Naive thymus-derived CD4-positive, alpha-beta T cell (primary cell): ENCODE data around the gene MAP2K7. TPM values are rescaled to one million over a fixed set of nuclear protein-coding genes. Genes with fewer than 3 reads are reported as not detected.
A peak's percentile ranks its signal among the peaks of the same experiment; 100 is the strongest.

Experiments
- ATAC-seq: fragments of 150-1000 bp; cut with Tn5 transposase; 2 replicates; pipeline ENCODE4 v1.10.0; 2021; ENCODE audit warnings: mild to moderate bottlenecking, moderate library complexity
- CTCF ChIA-PET: fragments of 350-600 bp; sonication (Branson Sonifier 250); formaldehyde crosslinking; loops from one replicate; lab custom pipeline; 2021; ENCODE audit warnings: antibody characterized with exemption; lab: Charles Lee
- POLR2A ChIA-PET: fragments of 350-600 bp; sonication (Branson Sonifier 250); formaldehyde crosslinking; loops from one replicate; lab custom pipeline; 2021; ENCODE audit warnings: antibody characterized with exemption, inconsistent platforms; lab: Charles Lee
- DNase-seq, 9 donors: peaks; one replicate each; pipeline versions ENCODE4 v3.0.0 to v3.0.0-alpha.2; 2020 to 2022; ENCODE audit warnings: mixed read lengths in 1 of 9
- H3K27ac ChIP-seq: one replicate; pipeline ENCODE4 v1.7.0; 2013; ENCODE audit warnings: mild to moderate bottlenecking, low read depth, low read length, moderate library complexity
- H3K27me3 ChIP-seq, 2 donors: one replicate each; pipeline ENCODE4 v1.7.0; 2013; ENCODE audit warnings: low read length in 2 of 2, mild to moderate bottlenecking in 2 of 2, moderate library complexity in 2 of 2; ENCODE audit not compliant: control insufficient read depth in 2 of 2, insufficient read depth in 2 of 2
- H3K36me3 ChIP-seq, 3 experiments: 1 replicate in 2 of 3; 2 replicates in 1 of 3; pipeline ENCODE4 v1.7.0; 2013; ENCODE audit warnings: low read length in 3 of 3, mild to moderate bottlenecking in 3 of 3, moderate library complexity in 1 of 3; ENCODE audit not compliant: insufficient read depth in 3 of 3, control insufficient read depth in 2 of 3
- H3K4me1 ChIP-seq, 2 donors: one replicate each; pipeline ENCODE4 v1.7.0; 2013; ENCODE audit warnings: low read length in 2 of 2, mild to moderate bottlenecking in 2 of 2, moderate library complexity in 1 of 2; ENCODE audit not compliant: control insufficient read depth in 2 of 2, insufficient read depth in 2 of 2
- H3K4me3 ChIP-seq: 2 replicates; pipeline ENCODE4 v1.7.0; 2013; ENCODE audit warnings: mild to moderate bottlenecking, low read length
- H3K9me3 ChIP-seq, 3 experiments: 1 replicate in 2 of 3; 2 replicates in 1 of 3; pipeline ENCODE4 v1.7.0; 2013; ENCODE audit warnings: low read length in 3 of 3; ENCODE audit not compliant: control insufficient read depth in 2 of 3
- H3K27ac Mint-ChIP-seq, 9 donors: one replicate each; pipeline ENCODE4 v1.8.0; 2020 to 2022; ENCODE audit warnings: mixed read lengths in 9 of 9, mild to moderate bottlenecking in 8 of 9, moderate library complexity in 5 of 9, inconsistent platforms in 2 of 9
- H3K27me3 Mint-ChIP-seq, 5 donors: one replicate each; pipeline ENCODE4 v1.8.0; 2021 to 2022; ENCODE audit warnings: mixed read lengths in 5 of 5, mild to moderate bottlenecking in 1 of 5
- H3K36me3 Mint-ChIP-seq, 5 donors: one replicate each; pipeline ENCODE4 v1.8.0; 2020 to 2022; ENCODE audit warnings: mixed read lengths in 5 of 5, mild to moderate bottlenecking in 3 of 5, inconsistent platforms in 1 of 5
- H3K4me1 Mint-ChIP-seq, 7 donors: one replicate each; pipeline ENCODE4 v1.8.0; 2020 to 2022; ENCODE audit warnings: mixed read lengths in 7 of 7, mild to moderate bottlenecking in 3 of 7, inconsistent platforms in 1 of 7
- H3K4me3 Mint-ChIP-seq, 10 donors: one replicate each; pipeline ENCODE4 v1.8.0; 2020 to 2022; ENCODE audit warnings: mild to moderate bottlenecking in 10 of 10, mixed read lengths in 10 of 10, moderate library complexity in 6 of 10, inconsistent platforms in 2 of 10
- H3K9me3 Mint-ChIP-seq, 11 donors: one replicate each; pipeline ENCODE4 v1.8.0; 2020 to 2022; ENCODE audit warnings: mixed read lengths in 11 of 11, mild to moderate bottlenecking in 4 of 11, inconsistent platforms in 1 of 11, moderate library complexity in 1 of 11
- intact Hi-C, 2 donors: fragments of 100-400 bp; cut with micrococcal nuclease; formaldehyde crosslinking; loops; one replicate each; pipeline ENCODE4 v1.15.1; 2023
- polyA plus RNA-seq, 2 donors: library from polyadenylated mRNA; unstranded; fragments of 300-500 nt; fragmentation: Illumina TruSeq; gene quantifications; one replicate each; pipeline ENCODE4 v1.2.3, GENCODE V29; 2021
- total RNA-seq, 6 experiments: library from RNA in 5 of 6; stranded (reverse) in 5 of 6; gene quantifications; 1 replicate in 5 of 6; 2 replicates in 1 of 6; pipeline ENCODE4 v1.2.3 and lab custom pipeline; 2021 to 2026

The MAP2K7 gene
- total and polyA plus RNA-seq, 7 experiments from 2014 or later, result 1.8 to 109 (median 64.4) TPM

GRCh38 chr19:7879836-7880235, 23.8 kb upstream of the MAP2K7 start:
- CTCF ChIA-PET, result interaction anchor here (0.6 kb wide), 1 partner anchor 932 kb away, joined by 4 read pairs; no protein-coding TSS in a partner anchor
- no peak overlapping the region for H3K27ac ChIP-seq
- Mint-ChIP-seq H3K9me3 (peaks cover 0 to 1% (median 0%) of the 10 kb centered on the region in 11 donors), H3K27me3 (peaks cover 0 to 20% (median 0%) of the 10 kb centered on the region in 5 donors), H3K4me1 (peaks cover 0 to 5% (median 2%) of the 10 kb centered on the region in 7 donors), H3K27ac (no peak overlapping the region), H3K36me3 (no peaks in the 10 kb centered on the region), H3K4me3 (no peak overlapping the region)
- intact Hi-C loops, result no loop called here
- no peaks in the 10 kb centered on the region for H3K27me3 ChIP-seq
- ATAC-seq (no peak), DNase-seq (no peak)
- no peaks in the 10 kb centered on the region for H3K36me3 ChIP-seq
- H3K9me3 ChIP-seq, result no peaks in the 10 kb centered on the region
- POLR2A ChIA-PET, result no interaction called here
- H3K4me1 ChIP-seq, result peaks cover 1 to 2% of the 10 kb centered on the region in 2 donors
- no peak overlapping the region for H3K4me3 ChIP-seq

GRCh38 chr19:7881910-7882309, 21.8 kb upstream of the MAP2K7 start:
- Mint-ChIP-seq H3K27ac (no peak overlapping the region), H3K36me3 (no peaks in the 10 kb centered on the region), H3K4me1 (peaks cover 0 to 5% (median 0%) of the 10 kb centered on the region in 7 donors), H3K9me3 (peaks cover 0 to 1% (median 0%) of the 10 kb centered on the region in 11 donors), H3K27me3 (peaks cover 0 to 4% (median 0%) of the 10 kb centered on the region in 5 donors), H3K4me3 (no peak overlapping the region)
- CTCF ChIA-PET, result interaction anchor here (1.7 kb wide), 1 partner anchor 13 kb away, joined by 6 read pairs; no protein-coding TSS in a partner anchor
- POLR2A ChIA-PET, result no interaction called here
- Histone ChIP-seq H3K36me3 (no peaks in the 10 kb centered on the region), H3K27ac (no peak overlapping the region), H3K27me3 (no peaks in the 10 kb centered on the region), H3K9me3 (no peaks in the 10 kb centered on the region), H3K4me1 (no peaks in the 10 kb centered on the region), H3K4me3 (no peak overlapping the region)
- no peak for DNase-seq
- no peak for ATAC-seq
- intact Hi-C loops, result no loop called here

GRCh38 chr19:7883105-7883504, 20.6 kb upstream of the MAP2K7 start:
- Mint-ChIP-seq H3K4me3 (no peak overlapping the region), H3K36me3 (no peaks in the 10 kb centered on the region), H3K27ac (no peak overlapping the region), H3K9me3 (peaks cover 0 to 1% (median 0%) of the 10 kb centered on the region in 11 donors), H3K27me3 (peaks cover 4 to 10% (median 8%) of the 10 kb centered on the region in 5 donors), H3K4me1 (peaks cover 0 to 5% (median 0%) of the 10 kb centered on the region in 7 donors)
- H3K27me3 ChIP-seq, result peaks cover 0 to 3% of the 10 kb centered on the region in 2 donors
- no peaks in the 10 kb centered on the region for H3K9me3 ChIP-seq
- H3K4me3 ChIP-seq, result no peak overlapping the region
- ChIA-PET POLR2A (no interaction called here), CTCF (interaction anchor here (0.6 to 1.5 kb wide), 2 partner anchors 14 to 32 kb away, joined by 3 to 4 read pairs; no protein-coding TSS in a partner anchor)
- no peaks in the 10 kb centered on the region for H3K36me3 ChIP-seq
- ATAC-seq (no peak), DNase-seq (no peak)
- H3K4me1 ChIP-seq, result no peaks in the 10 kb centered on the region
- H3K27ac ChIP-seq, result no peak overlapping the region
- intact Hi-C loops, result no loop called here

DNA sequence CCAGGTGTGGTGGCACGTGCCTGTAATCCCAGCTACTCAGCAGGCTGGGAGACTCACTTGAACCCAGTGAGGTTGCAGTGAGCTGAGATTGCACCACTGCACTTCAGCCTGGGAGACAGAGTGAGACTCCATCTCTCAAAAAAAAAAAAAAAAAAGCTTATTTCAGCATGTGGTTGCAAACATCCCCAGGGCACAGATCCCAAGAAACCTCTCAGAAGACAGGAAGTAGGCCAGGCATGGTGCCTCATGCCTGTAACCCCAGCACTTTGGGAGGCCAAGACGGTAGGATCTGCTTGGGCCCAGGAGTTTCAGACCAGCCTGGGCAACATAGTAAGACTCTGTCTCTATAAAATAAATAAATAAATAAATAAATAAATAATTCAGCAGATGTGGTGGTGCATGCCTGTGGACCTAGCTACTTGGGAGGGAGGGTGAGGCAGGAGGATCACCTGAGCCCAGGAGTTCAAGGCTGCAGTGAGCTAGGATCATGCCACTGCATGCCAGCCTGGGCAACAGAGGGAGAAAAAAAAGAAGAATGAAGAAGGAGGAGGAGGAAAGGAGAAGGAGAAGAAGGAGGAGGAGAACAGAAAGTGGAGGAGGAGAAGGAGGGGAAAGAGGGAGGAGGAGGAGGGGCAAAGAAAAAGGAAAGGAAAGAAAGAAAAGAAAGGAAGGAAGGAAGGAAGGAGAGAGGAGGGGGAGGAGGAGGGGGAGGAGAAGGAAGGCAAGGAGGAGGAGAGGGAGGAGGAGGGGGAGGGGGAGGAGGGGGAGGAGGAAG, 19.7 kb upstream of the MAP2K7 start:
- intact Hi-C loops, result no loop called here
- Mint-ChIP-seq H3K27ac (no peak overlapping the region), H3K36me3 (no peaks in the 10 kb centered on the region), H3K4me1 (peaks cover 0 to 5% (median 0%) of the 10 kb centered on the region in 7 donors), H3K4me3 (no peak overlapping the region), H3K9me3 (peaks cover 0 to 1% (median 0%) of the 10 kb centered on the region in 11 donors), H3K27me3 (peaks cover 5 to 12% (median 10%) of the 10 kb centered on the region in 5 donors)
- no peak overlapping the region for H3K27ac ChIP-seq
- ChIA-PET CTCF (interaction anchor here (1.5 kb wide), 1 partner anchor 15 kb away, joined by 4 read pairs; no protein-coding TSS in a partner anchor), POLR2A (no interaction called here)
- ATAC-seq (no peak), DNase-seq (no peak)
- no peaks in the 10 kb centered on the region for H3K4me1 ChIP-seq
- H3K36me3 ChIP-seq, result no peaks in the 10 kb centered on the region
- H3K4me3 ChIP-seq, result no peak overlapping the region
- H3K27me3 ChIP-seq, result peaks cover 0 to 3% of the 10 kb centered on the region in 2 donors
- no peaks in the 10 kb centered on the region for H3K9me3 ChIP-seq

- CTCF ChIA-PET, result no interaction called here
- peaks cover 0 to 3% of the 10 kb centered on the region in 2 donors for H3K27me3 ChIP-seq
- POLR2A ChIA-PET, result no interaction called here
- Mint-ChIP-seq H3K4me1 (peaks cover 0 to 5% (median 0%) of the 10 kb centered on the region in 7 donors), H3K27me3 (peaks cover 5 to 20% (median 14%) of the 10 kb centered on the region in 5 donors), H3K9me3 (peaks cover 0 to 1% (median 0%) of the 10 kb centered on the region in 11 donors), H3K4me3 (no peak overlapping the region), H3K36me3 (no peaks in the 10 kb centered on the region), H3K27ac (peak overlapping the region in 1 of 9 donors; percentile 14)
- H3K27ac ChIP-seq, result no peak overlapping the region
- no peak for ATAC-seq
- intact Hi-C loops, result no loop called here
- H3K4me3 ChIP-seq, result no peak overlapping the region
- no peaks in the 10 kb centered on the region for H3K4me1 ChIP-seq
- no peak for DNase-seq
- no peaks in the 10 kb centered on the region for H3K36me3 ChIP-seq
- no peaks in the 10 kb centered on the region for H3K9me3 ChIP-seq
Observed at GRCh38 chr19:7885818-7886217, 17.9 kb upstream of the MAP2K7 start.

- Mint-ChIP-seq H3K27ac (no peak overlapping the region), H3K4me1 (peaks cover 0 to 5% (median 0%) of the 10 kb centered on the region in 7 donors)
- CTCF ChIA-PET, result no interaction called here
Observed at GRCh38 chr19:7887408-7888144, 16.1 kb upstream of the MAP2K7 start.

More at GRCh38 chr19:7887408-7888144, 16.1 kb upstream of the MAP2K7 start:
- H3K27me3 Mint-ChIP-seq, result peaks cover 5 to 26% (median 17%) of the 10 kb centered on the region in 5 donors
- peaks cover 0 to 1% (median 0%) of the 10 kb centered on the region in 11 donors for H3K9me3 Mint-ChIP-seq
- H3K4me1 ChIP-seq, result no peaks in the 10 kb centered on the region
- POLR2A ChIA-PET, result interaction anchor here (1.0 kb wide), 1 partner anchor 12 kb away, joined by 3 read pairs; no protein-coding TSS in a partner anchor
- H3K27ac ChIP-seq, result no peak overlapping the region
- no peaks in the 10 kb centered on the region for H3K36me3 Mint-ChIP-seq
- H3K36me3 ChIP-seq, result no peaks in the 10 kb centered on the region
- intact Hi-C loops, result no loop called here
- no peaks in the 10 kb centered on the region for H3K9me3 ChIP-seq
- ATAC-seq (no peak), DNase-seq (no peak)
- no peak overlapping the region for H3K4me3 Mint-ChIP-seq
- no peak overlapping the region for H3K4me3 ChIP-seq
- peaks cover 0 to 3% of the 10 kb centered on the region in 2 donors for H3K27me3 ChIP-seq
